PFSK-1 (cell line): ENCODE measurements around the gene PTPN6.

Experiments used
- POLR2AphosphoS5 ChIP-seq: IDR thresholded peaks from 2 replicates; pipeline ENCODE4 v1.6.1; 2012; ENCODE audit warnings: low read depth, mild to moderate bottlenecking, control low read depth, low read length, moderate library complexity
- SIN3A ChIP-seq: IDR thresholded peaks from 2 replicates; pipeline ENCODE4 v1.6.1; 2012; ENCODE audit warnings: mild to moderate bottlenecking, low read length, moderate library complexity, borderline replicate concordance; ENCODE audit not compliant: insufficient read depth
- TAF1 ChIP-seq: IDR thresholded peaks from 2 replicates; pipeline ENCODE4 v1.6.1; 2012; ENCODE audit warnings: low read length, control low read depth, borderline replicate concordance; ENCODE audit not compliant: insufficient read depth
- TF ChIP-seq, protein P1 (sequence below), 2 experiments: IDR thresholded peaks; 2 replicates each; pipeline versions ENCODE4 v1.6.1 to v1.8.0; 2011 to 2012; ENCODE audit warnings: low read depth in 2 of 2, low read length in 2 of 2, control low read depth in 1 of 2, inconsistent platforms in 1 of 2, mild to moderate bottlenecking in 1 of 2, moderate library complexity in 1 of 2; ENCODE audit not compliant: insufficient read depth in 1 of 2

- TF ChIP-seq, protein P1, sequence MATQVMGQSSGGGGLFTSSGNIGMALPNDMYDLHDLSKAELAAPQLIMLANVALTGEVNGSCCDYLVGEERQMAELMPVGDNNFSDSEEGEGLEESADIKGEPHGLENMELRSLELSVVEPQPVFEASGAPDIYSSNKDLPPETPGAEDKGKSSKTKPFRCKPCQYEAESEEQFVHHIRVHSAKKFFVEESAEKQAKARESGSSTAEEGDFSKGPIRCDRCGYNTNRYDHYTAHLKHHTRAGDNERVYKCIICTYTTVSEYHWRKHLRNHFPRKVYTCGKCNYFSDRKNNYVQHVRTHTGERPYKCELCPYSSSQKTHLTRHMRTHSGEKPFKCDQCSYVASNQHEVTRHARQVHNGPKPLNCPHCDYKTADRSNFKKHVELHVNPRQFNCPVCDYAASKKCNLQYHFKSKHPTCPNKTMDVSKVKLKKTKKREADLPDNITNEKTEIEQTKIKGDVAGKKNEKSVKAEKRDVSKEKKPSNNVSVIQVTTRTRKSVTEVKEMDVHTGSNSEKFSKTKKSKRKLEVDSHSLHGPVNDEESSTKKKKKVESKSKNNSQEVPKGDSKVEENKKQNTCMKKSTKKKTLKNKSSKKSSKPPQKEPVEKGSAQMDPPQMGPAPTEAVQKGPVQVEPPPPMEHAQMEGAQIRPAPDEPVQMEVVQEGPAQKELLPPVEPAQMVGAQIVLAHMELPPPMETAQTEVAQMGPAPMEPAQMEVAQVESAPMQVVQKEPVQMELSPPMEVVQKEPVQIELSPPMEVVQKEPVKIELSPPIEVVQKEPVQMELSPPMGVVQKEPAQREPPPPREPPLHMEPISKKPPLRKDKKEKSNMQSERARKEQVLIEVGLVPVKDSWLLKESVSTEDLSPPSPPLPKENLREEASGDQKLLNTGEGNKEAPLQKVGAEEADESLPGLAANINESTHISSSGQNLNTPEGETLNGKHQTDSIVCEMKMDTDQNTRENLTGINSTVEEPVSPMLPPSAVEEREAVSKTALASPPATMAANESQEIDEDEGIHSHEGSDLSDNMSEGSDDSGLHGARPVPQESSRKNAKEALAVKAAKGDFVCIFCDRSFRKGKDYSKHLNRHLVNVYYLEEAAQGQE (IDR thresholded peaks at IDR 0.05; ENCODE audit: insufficient read depth in 1 of 2, low read depth in 2 of 2, low read length in 2 of 2): no peak
- no peak for TF ChIP-seq TAF1
- TF ChIP-seq POLR2AphosphoS5: no peak
- no peak for TF ChIP-seq SIN3A
Measured at GRCh38 chr12:6998715-6999451, 47.7 kb downstream of the PTPN6 start.
